ENCODE data around the gene RTP2.

Gene RTP2

DNA sequence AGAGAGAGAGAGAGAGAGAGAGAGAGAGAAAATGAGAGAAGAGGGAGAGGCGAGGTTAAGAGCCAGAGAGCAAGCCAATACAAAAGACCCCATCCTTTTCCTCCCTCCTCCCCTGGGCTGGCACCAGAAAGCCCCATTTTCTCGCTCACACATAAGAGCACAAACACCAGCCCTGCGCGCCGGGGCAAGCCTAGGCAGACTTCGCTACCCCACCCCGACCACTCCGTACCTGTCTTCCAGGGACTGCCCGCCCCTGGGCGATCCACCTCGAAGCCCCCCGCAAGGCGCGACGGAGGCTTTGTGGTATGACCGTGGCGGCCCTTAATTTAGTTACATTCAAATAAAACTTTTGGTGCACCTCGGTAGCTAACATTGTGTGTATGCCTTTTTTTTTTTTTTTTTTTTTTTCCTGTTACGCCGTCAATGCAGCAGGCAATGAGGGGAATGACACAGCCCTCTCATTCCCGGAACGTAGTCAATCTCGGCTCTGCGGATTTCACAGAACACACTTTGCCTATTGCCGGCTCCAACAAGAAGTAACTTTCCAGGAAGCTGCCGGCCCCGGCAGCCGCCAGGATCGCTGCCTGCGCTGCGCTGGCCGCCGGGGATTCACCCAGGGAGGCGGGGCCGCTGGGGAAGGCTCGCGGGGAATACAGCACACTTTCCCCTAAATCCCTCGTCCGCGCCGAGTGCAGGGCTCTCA lies 35.2 kb upstream of the RTP2 start:
- TF ChIP-seq, protein P1, sequence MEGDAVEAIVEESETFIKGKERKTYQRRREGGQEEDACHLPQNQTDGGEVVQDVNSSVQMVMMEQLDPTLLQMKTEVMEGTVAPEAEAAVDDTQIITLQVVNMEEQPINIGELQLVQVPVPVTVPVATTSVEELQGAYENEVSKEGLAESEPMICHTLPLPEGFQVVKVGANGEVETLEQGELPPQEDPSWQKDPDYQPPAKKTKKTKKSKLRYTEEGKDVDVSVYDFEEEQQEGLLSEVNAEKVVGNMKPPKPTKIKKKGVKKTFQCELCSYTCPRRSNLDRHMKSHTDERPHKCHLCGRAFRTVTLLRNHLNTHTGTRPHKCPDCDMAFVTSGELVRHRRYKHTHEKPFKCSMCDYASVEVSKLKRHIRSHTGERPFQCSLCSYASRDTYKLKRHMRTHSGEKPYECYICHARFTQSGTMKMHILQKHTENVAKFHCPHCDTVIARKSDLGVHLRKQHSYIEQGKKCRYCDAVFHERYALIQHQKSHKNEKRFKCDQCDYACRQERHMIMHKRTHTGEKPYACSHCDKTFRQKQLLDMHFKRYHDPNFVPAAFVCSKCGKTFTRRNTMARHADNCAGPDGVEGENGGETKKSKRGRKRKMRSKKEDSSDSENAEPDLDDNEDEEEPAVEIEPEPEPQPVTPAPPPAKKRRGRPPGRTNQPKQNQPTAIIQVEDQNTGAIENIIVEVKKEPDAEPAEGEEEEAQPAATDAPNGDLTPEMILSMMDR (conservative IDR thresholded peaks at IDR 0.05; ENCODE audit: low read length): 0 out of 2 replicates have a peak, but pooled peaks have one; percentile 15
- H3K4me3 ChIP-seq (ENCODE audit: low read length): peak overlapping the region; percentile 98
- DNase-seq (ENCODE audit: low read depth): peak; percentile 66

DNA sequence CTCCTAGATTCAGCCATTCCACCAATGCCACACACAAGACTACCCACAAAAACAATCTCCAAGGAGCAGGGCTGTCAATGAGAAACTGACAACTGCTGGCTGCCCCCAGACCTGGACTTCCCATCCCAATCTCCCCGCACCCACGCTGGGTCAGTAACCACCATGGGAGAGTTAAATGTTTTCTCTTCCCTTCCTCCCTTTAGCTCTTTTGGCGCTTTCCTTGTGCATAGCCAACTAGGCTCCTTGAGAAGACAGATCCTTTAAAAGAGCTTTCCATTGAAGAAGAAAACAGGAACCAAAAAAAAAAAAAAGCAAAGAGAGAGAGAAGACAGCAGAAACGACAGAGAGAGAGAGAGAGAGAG lies 34.6 kb upstream of the RTP2 start:
- peak overlapping the region; percentile 98 for H3K4me3 ChIP-seq (ENCODE audit: low read length)

DNA sequence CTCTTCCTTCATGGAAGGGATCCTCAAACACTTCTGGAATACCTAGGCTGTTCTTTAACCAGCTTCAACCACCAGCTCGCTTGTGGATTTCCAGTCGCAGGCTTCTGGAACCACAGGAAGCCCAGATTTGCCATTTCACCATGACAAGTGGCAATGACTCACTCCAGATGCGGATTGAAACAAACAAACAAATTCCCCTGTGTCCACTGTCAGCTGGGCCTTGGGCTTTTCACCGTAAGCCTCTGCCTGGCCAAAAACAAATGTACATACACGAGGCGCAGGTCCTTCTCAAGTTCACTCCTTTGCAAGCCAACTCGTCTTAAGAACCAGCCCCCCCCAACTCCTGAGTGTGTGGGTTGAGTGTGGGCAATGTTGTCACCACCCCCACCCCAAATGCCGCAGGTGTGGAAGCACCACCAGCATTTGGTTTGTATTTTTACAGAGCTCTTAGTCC lies 34.1 kb upstream of the RTP2 start:
- TF ChIP-seq, protein P1 (conservative IDR thresholded peaks at IDR 0.05; ENCODE audit: low read length): no peak
- peak overlapping the region; percentile 98; the same call in 1 of the 2 replicates for H3K4me3 ChIP-seq (ENCODE audit: low read length)
- peak; percentile 85 for DNase-seq (ENCODE audit: low read depth)

More for the DNA sequence above, 34.6 kb upstream of the RTP2 start:
- no peak for DNase-seq (ENCODE audit: low read depth)
- TF ChIP-seq, protein P1 (conservative IDR thresholded peaks at IDR 0.05; ENCODE audit: low read length): no peak

DNA sequence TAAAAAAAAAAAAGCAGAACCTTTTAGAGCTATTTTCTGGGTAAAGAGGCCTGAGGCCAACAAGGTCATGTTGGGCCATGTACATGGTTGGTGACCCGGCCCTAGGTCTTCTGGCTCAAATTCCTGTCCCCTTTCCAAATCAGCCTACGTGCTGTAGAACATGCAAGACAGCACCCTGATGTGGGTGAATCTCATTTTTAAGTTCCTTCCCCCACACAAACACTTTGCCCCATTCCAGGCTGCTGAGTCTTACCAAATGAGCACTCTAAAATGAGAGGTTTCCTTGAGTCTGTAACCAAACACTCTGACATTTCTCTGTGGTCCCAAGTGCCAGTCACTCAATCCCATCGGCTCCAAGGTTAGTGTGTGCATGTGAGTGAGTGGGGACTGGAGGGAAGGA lies 33.5 kb upstream of the RTP2 start:
- TF ChIP-seq, protein P1 (conservative IDR thresholded peaks at IDR 0.05; ENCODE audit: low read length): no peak
- no peak for DNase-seq (ENCODE audit: low read depth)
- H3K4me3 ChIP-seq (ENCODE audit: low read length): no peak overlapping the region

DNA sequence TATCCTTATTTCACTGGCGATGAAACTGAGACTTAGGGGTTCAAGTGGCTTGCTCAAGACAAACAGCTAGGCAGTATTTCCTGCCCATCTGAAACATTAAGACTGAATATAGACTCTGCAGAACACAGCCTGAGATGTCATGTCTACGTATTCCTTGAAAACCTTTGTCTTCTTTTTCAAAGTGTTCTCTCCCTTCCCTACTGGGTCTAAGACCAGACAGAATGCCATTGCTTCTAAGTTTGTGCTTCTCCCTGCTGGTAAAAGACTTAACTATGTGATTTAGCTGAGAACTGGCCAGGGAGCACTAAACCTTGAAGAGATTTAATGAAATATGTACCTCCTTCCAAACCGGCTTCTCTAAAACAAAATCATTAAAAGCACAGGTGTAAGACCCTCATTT lies 33.0 kb upstream of the RTP2 start:
- TF ChIP-seq, protein P1 (conservative IDR thresholded peaks at IDR 0.05; ENCODE audit: low read length): no peak
- DNase-seq (ENCODE audit: low read depth): no peak
- no peak overlapping the region for H3K4me3 ChIP-seq (ENCODE audit: low read length)

DNA sequence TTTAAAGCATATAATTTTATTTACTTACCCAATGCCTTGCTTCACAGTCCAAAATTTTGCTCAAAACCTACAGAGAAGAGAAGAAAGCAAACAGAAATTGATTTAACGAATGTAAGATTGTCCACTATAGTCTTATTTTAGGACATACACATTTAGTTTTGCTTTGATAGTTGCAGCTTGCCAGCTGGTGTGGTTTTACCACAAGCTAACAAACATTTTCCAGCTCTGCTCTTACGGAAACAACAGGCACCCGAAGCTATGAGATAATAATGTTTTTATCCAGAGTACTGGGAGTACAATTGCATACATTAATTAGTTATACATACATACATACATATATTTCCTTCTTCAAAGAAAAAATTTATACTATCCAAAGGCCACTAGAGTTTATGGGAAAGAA lies 32.5 kb upstream of the RTP2 start:
- TF ChIP-seq, protein P1 (conservative IDR thresholded peaks at IDR 0.05; ENCODE audit: low read length): no peak
- DNase-seq (ENCODE audit: low read depth): no peak
- no peak overlapping the region for H3K4me3 ChIP-seq (ENCODE audit: low read length)

DNA sequence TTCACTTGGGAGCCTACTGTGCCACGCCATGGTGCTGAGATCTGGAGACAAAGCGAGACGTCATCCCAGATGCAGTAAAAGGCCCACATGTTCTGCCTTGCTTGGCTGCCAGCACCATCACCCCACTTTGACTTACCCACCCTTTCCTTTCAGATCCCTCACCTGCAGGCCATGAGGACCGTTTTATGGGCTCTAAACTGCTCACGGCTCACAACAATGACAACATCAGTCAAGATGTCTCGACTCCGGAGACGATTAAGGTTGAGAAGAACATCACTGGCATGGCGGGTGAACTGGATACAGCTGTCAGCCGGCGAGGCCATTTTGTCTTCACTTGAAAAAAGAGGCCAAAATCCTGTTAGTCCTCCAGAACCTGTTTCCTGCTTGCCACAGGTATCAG lies 31.0 kb upstream of the RTP2 start:
- no peak for DNase-seq (ENCODE audit: low read depth)
- TF ChIP-seq, protein P1 (conservative IDR thresholded peaks at IDR 0.05; ENCODE audit: low read length): no peak
- no peak overlapping the region for H3K4me3 ChIP-seq (ENCODE audit: low read length)

Measured in AG10803 (cell line).